OCI-LY7 (cell line): ENCODE results near the gene FYN. TPM values are rescaled to one million over a fixed set of nuclear protein-coding genes. Genes with fewer than 3 reads are reported as not detected.

Source experiments
- BruUV-seq: library from RNA; stranded (reverse); fragments of 400-500 nt; replicated peaks from 2 replicates; lab custom pipeline; 2021; lab: Mats Ljungman, UMichigan
- CTCF ChIA-PET: fragments of 300-600 bp; sonication (Branson Sonifier 250); formaldehyde crosslinking; loops from one replicate; lab custom pipeline; 2022; ENCODE audit warnings: antibody characterized with exemption; ENCODE audit not compliant: unreplicated experiment; lab: Charles Lee
- POLR2A ChIA-PET: fragments of 300-600 bp; sonication (Branson Sonifier 250); formaldehyde crosslinking; loops from one replicate; lab custom pipeline; 2022; ENCODE audit warnings: antibody characterized with exemption; lab: Charles Lee
- DNase-seq: peaks from one replicate; pipeline ENCODE4 v3.0.0-alpha.2; 2015; ENCODE audit warnings: low spot score
- H2AFZ ChIP-seq: fragments of 200-600 bp; sonication (generic), shearing (Covaris generic); 2 replicates; pipeline ENCODE4 v1.6.1; 2014; ENCODE audit warnings: mild to moderate bottlenecking, antibody characterized with exemption, low read length, moderate library complexity
- H3K27ac ChIP-seq: fragments of 200-600 bp; sonication (generic); 2 replicates; pipeline ENCODE4 v1.5.1; 2014; ENCODE audit warnings: mixed run types, low read depth, mild to moderate bottlenecking, moderate library complexity, low read length, inconsistent platforms; ENCODE audit not compliant: poor library complexity, severe bottlenecking
- H3K36me3 ChIP-seq: fragments of 200-600 bp; sonication (generic); 2 replicates; pipeline ENCODE4 v1.6.1; 2014; ENCODE audit warnings: mild to moderate bottlenecking, antibody characterized with exemption, low read length, moderate library complexity, mixed read lengths; ENCODE audit not compliant: insufficient read depth
- H3K4me1 ChIP-seq: fragments of 200-600 bp; sonication (generic); 2 replicates; pipeline ENCODE4 v1.5.1; 2014; ENCODE audit warnings: mild to moderate bottlenecking, low read length; ENCODE audit not compliant: insufficient read depth, poor library complexity, severe bottlenecking
- H3K4me2 ChIP-seq: fragments of 200-600 bp; sonication (generic); 2 replicates; pipeline ENCODE4 v1.6.1; 2014; ENCODE audit warnings: mild to moderate bottlenecking, low read length
- H3K4me3 ChIP-seq: fragments of 200-600 bp; sonication (generic); 2 replicates; pipeline ENCODE4 v1.5.1; 2014; ENCODE audit warnings: mild to moderate bottlenecking, low read depth, low read length; ENCODE audit not compliant: poor library complexity, severe bottlenecking
- H3K79me2 ChIP-seq: fragments of 200-600 bp; sonication (generic); 2 replicates; pipeline ENCODE4 v1.6.1; 2016; ENCODE audit warnings: low read depth, mild to moderate bottlenecking, low read length, moderate library complexity, mixed read lengths; ENCODE audit not compliant: insufficient read depth
- H3K9me2 ChIP-seq: fragments of 200-600 bp; sonication (generic); 2 replicates; pipeline ENCODE4 v1.6.1; 2016; ENCODE audit warnings: mild to moderate bottlenecking, low read length, mixed read lengths; ENCODE audit not compliant: insufficient read depth
- H3K9me3 ChIP-seq: fragments of 200-600 bp; sonication (generic); 2 replicates; pipeline ENCODE4 v1.6.1; 2014; ENCODE audit warnings: mild to moderate bottlenecking, mixed run types, low read length, mixed read lengths
- H4K20me1 ChIP-seq: fragments of 200-600 bp; sonication (generic); 2 replicates; pipeline ENCODE4 v1.6.1; 2014; ENCODE audit warnings: mild to moderate bottlenecking, antibody characterized with exemption, low read length, moderate library complexity, mixed read lengths; ENCODE audit not compliant: insufficient read depth
- CTCF ChIP-seq: fragments of 200-600 bp; sonication (generic); conservative IDR thresholded peaks from 2 replicates; pipeline ENCODE4 v1.5.1; 2014; ENCODE audit warnings: mild to moderate bottlenecking, antibody characterized with exemption, low read length, moderate library complexity, mixed read lengths
- EZH2phosphoT487 ChIP-seq: fragments of 200-600 bp; sonication (generic); IDR thresholded peaks from 2 replicates; pipeline ENCODE4 v1.6.1; 2018; ENCODE audit warnings: low read depth, borderline replicate concordance, mild to moderate bottlenecking, mixed run types, antibody characterized with exemption, low read length, moderate library complexity, mixed read lengths
- intact Hi-C: fragments of 100-400 bp; cut with micrococcal nuclease; formaldehyde crosslinking; loops from one replicate; pipeline ENCODE4 v1.10.0; 2022; ENCODE audit not compliant: unreplicated experiment
- total RNA-seq, 2 experiments: library from RNA; depleted of rRNA in 1 of 2; stranded (reverse); fragments of >200 nt in 1 of 2; shearing (Covaris generic) in 1 of 2; gene quantifications; 2 replicates each; pipeline ENCODE4 v1.2.3, GENCODE V29; 2014 to 2022

Gene FYN
- total RNA-seq, 2 experiments from 2014 or later = 57.3 to 92.9 TPM

GRCh38 chr6:111812060-111813038 lies 60.9 kb downstream of the FYN start:
- Histone ChIP-seq H3K9me3 (no peaks in the 10 kb centered on the region), H3K36me3 (0 out of 2 replicates have a peak, but pooled peaks cover 3% of the 10 kb centered on the region), H2AFZ (no peak overlapping the region), H3K4me1 (no peaks in the 10 kb centered on the region), H3K4me2 (no peak overlapping the region), H3K4me3 (no peak overlapping the region), H3K9me2 (no peaks in the 10 kb centered on the region), H3K79me2 (no peaks in the 10 kb centered on the region), H3K27ac (no peak overlapping the region), H4K20me1 (no peaks in the 10 kb centered on the region)
- intact Hi-C loops = no loop called here
- no TSS peak for BruUV-seq
- POLR2A ChIA-PET = interaction anchor here (0.6 to 0.7 kb wide), 2 partner anchors 24 to 305 kb away, joined by 3 to 5 read pairs; no protein-coding TSS in a partner anchor
- CTCF ChIA-PET = no interaction called here
- TF ChIP-seq EZH2phosphoT487 = no peak
- TF ChIP-seq CTCF = no peak
- DNase-seq = no peak

GRCh38 chr6:111810294-111811131 lies 62.7 kb downstream of the FYN start:
- BruUV-seq = no TSS peak
- Histone ChIP-seq H4K20me1 (no peaks in the 10 kb centered on the region), H3K4me2 (no peak overlapping the region), H3K79me2 (no peaks in the 10 kb centered on the region), H3K9me3 (no peaks in the 10 kb centered on the region), H3K36me3 (0 out of 2 replicates have a peak, but pooled peaks cover 3% of the 10 kb centered on the region), H2AFZ (no peak overlapping the region), H3K27ac (no peak overlapping the region), H3K9me2 (no peaks in the 10 kb centered on the region), H3K4me3 (no peak overlapping the region), H3K4me1 (peaks cover 13% of the 10 kb centered on the region)
- ChIA-PET CTCF (no interaction called here), POLR2A (interaction anchor here (0.6 to 0.7 kb wide), 2 partner anchors 14 to 18 kb away, joined by 3 read pairs; no protein-coding TSS in a partner anchor)
- intact Hi-C loops = no loop called here
- DNase-seq = no peak
- no peak for TF ChIP-seq EZH2phosphoT487
- TF ChIP-seq CTCF = no peak
